Neural crest cell (in vitro differentiated cells): ENCODE measurements around the gene ZNF22. TPM values are rescaled to one million over a fixed set of nuclear protein-coding genes. Genes with fewer than 3 reads are reported as not detected.

ENCODE experiments used
- DNase-seq: peaks from one replicate; pipeline ENCODE4 v3.0.0; 2021; ENCODE audit warnings: low read depth, mixed read lengths, low spot score
- H3K27ac Mint-ChIP-seq: one replicate; pipeline ENCODE4 v1.8.0; 2021; ENCODE audit warnings: mild to moderate bottlenecking, mixed read lengths; ENCODE audit not compliant: unreplicated experiment
- H3K27me3 Mint-ChIP-seq: 2 replicates; pipeline ENCODE4 v1.8.0; 2021; ENCODE audit warnings: low read depth, mild to moderate bottlenecking, mixed read lengths
- H3K36me3 Mint-ChIP-seq: 2 replicates; pipeline ENCODE4 v1.8.0; 2021; ENCODE audit warnings: low read depth, mild to moderate bottlenecking, mixed read lengths
- H3K4me1 Mint-ChIP-seq: 2 replicates; pipeline ENCODE4 v1.8.0; 2021; ENCODE audit warnings: mixed read lengths
- H3K4me3 Mint-ChIP-seq: one replicate; pipeline ENCODE4 v1.8.0; 2021; ENCODE audit warnings: mild to moderate bottlenecking, mixed read lengths
- H3K9me3 Mint-ChIP-seq: 2 replicates; pipeline ENCODE4 v1.8.0; 2021; ENCODE audit warnings: mixed read lengths
- total RNA-seq: library from RNA; stranded (reverse); gene quantifications from 2 replicates; pipeline ENCODE4 v1.2.1, GENCODE V29; 2021
- TF ChIP-seq, protein P1 (sequence below): fragments of 200-600 bp; sonication (generic); conservative IDR thresholded peaks from 2 replicates; pipeline ENCODE4 v1.5.0; 2021; ENCODE audit warnings: antibody characterized with exemption, mild to moderate bottlenecking

ZNF22 gene
- total RNA-seq, 1 donor from 2014 or later = 51.0 TPM

DNA sequence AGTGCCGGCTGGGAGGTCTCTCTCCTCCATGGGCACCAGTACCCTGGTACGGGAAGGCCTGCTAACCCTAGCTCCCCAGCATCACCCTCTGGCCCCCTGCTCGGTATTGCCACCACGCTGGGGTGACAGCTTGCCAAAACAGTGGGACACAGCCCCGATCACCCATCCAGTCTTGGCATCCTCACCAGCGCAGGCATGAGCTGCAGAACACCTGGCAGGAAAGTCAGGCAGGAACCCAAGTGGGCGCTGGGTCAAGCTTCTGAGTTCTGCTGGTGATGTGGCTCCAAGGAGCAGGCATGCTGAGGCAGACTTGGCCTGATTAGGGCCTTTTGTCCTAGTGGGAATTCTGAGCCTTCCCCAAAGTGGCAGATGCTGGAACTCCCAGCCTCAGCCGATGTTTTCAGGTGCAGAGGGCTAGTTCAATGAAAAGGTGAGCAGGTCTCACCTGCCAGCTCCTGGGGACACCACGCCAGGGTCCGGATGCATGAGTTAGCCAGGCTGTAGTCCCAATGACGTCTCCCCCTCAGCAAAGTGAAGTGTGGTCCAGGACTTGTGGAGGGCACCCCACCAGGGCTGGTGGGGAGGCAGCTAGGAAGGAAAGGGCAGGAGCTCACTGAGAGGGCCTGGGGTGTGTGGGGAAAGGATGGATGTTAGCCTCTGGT is 8.5 kb upstream of the ZNF22 start:
- no peaks in the 10 kb centered on the region for H3K27me3 Mint-ChIP-seq
- H3K4me1 Mint-ChIP-seq = peaks cover 26% of the 10 kb centered on the region
- H3K27ac Mint-ChIP-seq = no peak overlapping the region
- H3K36me3 Mint-ChIP-seq = peaks cover 3% of the 10 kb centered on the region
- TF ChIP-seq, protein P1, sequence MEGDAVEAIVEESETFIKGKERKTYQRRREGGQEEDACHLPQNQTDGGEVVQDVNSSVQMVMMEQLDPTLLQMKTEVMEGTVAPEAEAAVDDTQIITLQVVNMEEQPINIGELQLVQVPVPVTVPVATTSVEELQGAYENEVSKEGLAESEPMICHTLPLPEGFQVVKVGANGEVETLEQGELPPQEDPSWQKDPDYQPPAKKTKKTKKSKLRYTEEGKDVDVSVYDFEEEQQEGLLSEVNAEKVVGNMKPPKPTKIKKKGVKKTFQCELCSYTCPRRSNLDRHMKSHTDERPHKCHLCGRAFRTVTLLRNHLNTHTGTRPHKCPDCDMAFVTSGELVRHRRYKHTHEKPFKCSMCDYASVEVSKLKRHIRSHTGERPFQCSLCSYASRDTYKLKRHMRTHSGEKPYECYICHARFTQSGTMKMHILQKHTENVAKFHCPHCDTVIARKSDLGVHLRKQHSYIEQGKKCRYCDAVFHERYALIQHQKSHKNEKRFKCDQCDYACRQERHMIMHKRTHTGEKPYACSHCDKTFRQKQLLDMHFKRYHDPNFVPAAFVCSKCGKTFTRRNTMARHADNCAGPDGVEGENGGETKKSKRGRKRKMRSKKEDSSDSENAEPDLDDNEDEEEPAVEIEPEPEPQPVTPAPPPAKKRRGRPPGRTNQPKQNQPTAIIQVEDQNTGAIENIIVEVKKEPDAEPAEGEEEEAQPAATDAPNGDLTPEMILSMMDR = no peak
- DNase-seq = no peak
- no peak overlapping the region for H3K4me3 Mint-ChIP-seq
- no peaks in the 10 kb centered on the region for H3K9me3 Mint-ChIP-seq

GRCh38 chr10:44992732-44993225 is 7.9 kb upstream of the ZNF22 start:
- Mint-ChIP-seq H3K36me3 (peaks cover 3% of the 10 kb centered on the region), H3K27ac (no peak overlapping the region), H3K9me3 (no peaks in the 10 kb centered on the region), H3K4me3 (no peak overlapping the region), H3K27me3 (no peaks in the 10 kb centered on the region), H3K4me1 (peaks cover 27% of the 10 kb centered on the region)
- TF ChIP-seq, protein P1 = no peak
- DNase-seq = no peak

GRCh38 chr10:44993226-44993921 is 7.3 kb upstream of the ZNF22 start:
- Mint-ChIP-seq H3K4me3 (no peak overlapping the region), H3K27me3 (no peaks in the 10 kb centered on the region), H3K4me1 (peaks cover 27% of the 10 kb centered on the region), H3K9me3 (no peaks in the 10 kb centered on the region), H3K36me3 (peaks cover 3% of the 10 kb centered on the region), H3K27ac (no peak overlapping the region)
- TF ChIP-seq, protein P1 = no peak
- DNase-seq = no peak

- TF ChIP-seq, protein P1 = no peak
- Mint-ChIP-seq H3K27ac (no peak overlapping the region), H3K9me3 (no peaks in the 10 kb centered on the region)
These were observed 6.6 kb upstream of the ZNF22 start for GRCh38 chr10:44993922-44994751.

GRCh38 chr10:44994752-44995530 is 5.8 kb upstream of the ZNF22 start:
- Mint-ChIP-seq H3K9me3 (no peaks in the 10 kb centered on the region), H3K4me1 (peaks cover 31% of the 10 kb centered on the region), H3K27me3 (no peaks in the 10 kb centered on the region), H3K27ac (no peak overlapping the region), H3K4me3 (no peak overlapping the region), H3K36me3 (peaks cover 3% of the 10 kb centered on the region)
- TF ChIP-seq, protein P1 = no peak
- no peak for DNase-seq

More at GRCh38 chr10:44993922-44994751, 6.6 kb upstream of the ZNF22 start:
- Mint-ChIP-seq H3K4me3 (no peak overlapping the region), H3K36me3 (no peaks in the 10 kb centered on the region), H3K4me1 (peaks cover 27% of the 10 kb centered on the region), H3K27me3 (no peaks in the 10 kb centered on the region)
- DNase-seq = no peak
